Keratinocyte (primary cell): ENCODE results near the gene S100A10. TPM values are rescaled to one million over a fixed set of nuclear protein-coding genes. Genes with fewer than 3 reads are reported as not detected.

Source experiments
- DNase-seq: peaks from one replicate; pipeline ENCODE4 v3.0.0-alpha.2; 2011; ENCODE audit warnings: low read depth, missing footprints, low spot score
- FAIRE-seq: peaks from 2 replicates; lab custom pipeline; 2011; peaks lifted over from hg19 to GRCh38; lab: Jason Lieb, UNC
- H2AFZ ChIP-seq: 2 replicates; pipeline ENCODE4 v1.6.0; 2012; ENCODE audit warnings: low read length, control low read depth, inconsistent platforms; ENCODE audit not compliant: control insufficient read depth
- H3K27ac ChIP-seq: 2 replicates; pipeline ENCODE4 v1.5.1; 2011; ENCODE audit warnings: low read length; ENCODE audit not compliant: control insufficient read depth, insufficient read depth
- H3K27me3 ChIP-seq: 3 replicates; pipeline ENCODE4 v1.6.0; 2011; ENCODE audit warnings: low read length; ENCODE audit not compliant: control insufficient read depth, insufficient read depth; ENCODE audit errors: extremely low read depth
- H3K36me3 ChIP-seq, 2 experiments: 2 replicates in 1 of 2; 3 replicates in 1 of 2; pipeline ENCODE4 v1.5.1; 2011; ENCODE audit warnings: low read length in 2 of 2, mild to moderate bottlenecking in 1 of 2; ENCODE audit not compliant: control insufficient read depth in 2 of 2, insufficient read depth in 2 of 2; ENCODE audit errors: extremely low read depth in 1 of 2
- H3K4me1 ChIP-seq: 3 replicates; pipeline ENCODE4 v1.5.1; 2011; ENCODE audit warnings: low read length; ENCODE audit not compliant: control insufficient read depth, insufficient read depth; ENCODE audit errors: extremely low read depth
- H3K4me2 ChIP-seq: 3 replicates; pipeline ENCODE4 v1.6.0; 2011; ENCODE audit warnings: low read depth, low read length; ENCODE audit not compliant: control insufficient read depth, insufficient read depth; ENCODE audit errors: extremely low read depth
- H3K4me3 ChIP-seq, 3 experiments: fragments of 200-600 bp in 1 of 3; sonication (generic) in 1 of 3; 2 replicates in 2 of 3; 3 replicates in 1 of 3; pipeline ENCODE4 v1.5.1; 2011 to 2016; ENCODE audit warnings: low read length in 3 of 3, mild to moderate bottlenecking in 3 of 3, control low read depth in 2 of 3, inconsistent platforms in 1 of 3, low read depth in 1 of 3, mixed read lengths in 1 of 3, mixed run types in 1 of 3, moderate library complexity in 1 of 3; ENCODE audit not compliant: control insufficient read depth in 2 of 3, insufficient read depth in 2 of 3; ENCODE audit errors: extremely low read depth in 1 of 3
- H3K79me2 ChIP-seq: 2 replicates; pipeline ENCODE4 v1.6.0; 2012; ENCODE audit warnings: low read length; ENCODE audit not compliant: control insufficient read depth, insufficient read depth
- H3K9ac ChIP-seq: 3 replicates; pipeline ENCODE4 v1.6.0; 2011; ENCODE audit warnings: low read length; ENCODE audit not compliant: control insufficient read depth, insufficient read depth; ENCODE audit errors: extremely low read depth
- H3K9me1 ChIP-seq: 3 replicates; pipeline ENCODE4 v1.6.0; 2011; ENCODE audit warnings: low read length; ENCODE audit not compliant: control insufficient read depth, insufficient read depth; ENCODE audit errors: extremely low read depth
- H3K9me3 ChIP-seq: 2 replicates; pipeline ENCODE4 v1.5.1; 2012; ENCODE audit warnings: low read depth, low read length; ENCODE audit not compliant: control insufficient read depth
- H4K20me1 ChIP-seq: 3 replicates; pipeline ENCODE4 v1.6.0; 2011; ENCODE audit warnings: low read length; ENCODE audit not compliant: control insufficient read depth, insufficient read depth; ENCODE audit errors: extremely low read depth
- EZH2 ChIP-seq: IDR thresholded peaks from one replicate; pipeline ENCODE4 v1.6.1; 2012; ENCODE audit warnings: inconsistent platforms, mild to moderate bottlenecking, low read length, moderate library complexity
- dilution Hi-C: fragments of 300-500 bp; cut with MboI; formaldehyde crosslinking; loops from one replicate; pipeline ENCODE4 v1.7.0; 2020; ENCODE audit warnings: low sequenced_read_pairs; ENCODE audit not compliant: extremely low pct_ligation_motif_present
- polyA plus RNA-seq, 5 experiments: library from polyadenylated mRNA; depleted of rRNA in 3 of 5; stranded (reverse) in 3 of 5; stranded (forward) in 1 of 5; unstranded in 1 of 5; fragments of >200 nt; gene quantifications; 1 replicate in 1 of 5; 2 replicates in 3 of 5; 3 replicates in 1 of 5; pipeline versions ENCODE4 v1.2.1 to v1.2.3, GENCODE V29; 2011 to 2012; ENCODE audit warnings: missing spikeins in 2 of 5, low read depth in 1 of 5, low replicate concordance in 1 of 5
- TF ChIP-seq, protein P1 (sequence below), 3 experiments: IDR thresholded peaks in 1 of 3; conservative IDR thresholded peaks in 1 of 3; optimal IDR thresholded peaks in 1 of 3; 2 replicates in 2 of 3; 3 replicates in 1 of 3; pipeline versions ENCODE3 to v1.5.1; 2011; ENCODE audit warnings: low read length in 3 of 3, mild to moderate bottlenecking in 3 of 3, moderate library complexity in 2 of 3, control low read depth in 1 of 3, inconsistent platforms in 1 of 3; ENCODE audit not compliant: insufficient read depth in 2 of 3; ENCODE audit errors: extremely low read depth in 1 of 3

S100A10 gene
- polyA plus RNA-seq, 1 donor (not counting 4 experiments of a cell fraction or from before 2014, with no cell fraction given): 1,061 TPM

- no peaks in the 10 kb centered on the region for H3K9me1 ChIP-seq
- FAIRE-seq (no peak), DNase-seq (no peak)
- no peak for TF ChIP-seq EZH2
- TF ChIP-seq, protein P1, sequence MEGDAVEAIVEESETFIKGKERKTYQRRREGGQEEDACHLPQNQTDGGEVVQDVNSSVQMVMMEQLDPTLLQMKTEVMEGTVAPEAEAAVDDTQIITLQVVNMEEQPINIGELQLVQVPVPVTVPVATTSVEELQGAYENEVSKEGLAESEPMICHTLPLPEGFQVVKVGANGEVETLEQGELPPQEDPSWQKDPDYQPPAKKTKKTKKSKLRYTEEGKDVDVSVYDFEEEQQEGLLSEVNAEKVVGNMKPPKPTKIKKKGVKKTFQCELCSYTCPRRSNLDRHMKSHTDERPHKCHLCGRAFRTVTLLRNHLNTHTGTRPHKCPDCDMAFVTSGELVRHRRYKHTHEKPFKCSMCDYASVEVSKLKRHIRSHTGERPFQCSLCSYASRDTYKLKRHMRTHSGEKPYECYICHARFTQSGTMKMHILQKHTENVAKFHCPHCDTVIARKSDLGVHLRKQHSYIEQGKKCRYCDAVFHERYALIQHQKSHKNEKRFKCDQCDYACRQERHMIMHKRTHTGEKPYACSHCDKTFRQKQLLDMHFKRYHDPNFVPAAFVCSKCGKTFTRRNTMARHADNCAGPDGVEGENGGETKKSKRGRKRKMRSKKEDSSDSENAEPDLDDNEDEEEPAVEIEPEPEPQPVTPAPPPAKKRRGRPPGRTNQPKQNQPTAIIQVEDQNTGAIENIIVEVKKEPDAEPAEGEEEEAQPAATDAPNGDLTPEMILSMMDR (optimal IDR thresholded peaks at IDR 0.05 in 1 of 3, IDR thresholded peaks at IDR 0.05 in 1 of 3, conservative IDR thresholded peaks at IDR 0.05 in 1 of 3; ENCODE audit: extremely low read depth in 1 of 3, insufficient read depth in 2 of 3, low read length in 3 of 3): no peak
- H3K27me3 ChIP-seq: no peaks in the 10 kb centered on the region
- no peak overlapping the region for H2AFZ ChIP-seq
- H3K4me1 ChIP-seq: peaks cover 8% of the 10 kb centered on the region
- H3K9me3 ChIP-seq: no peaks in the 10 kb centered on the region
- peaks cover 18% of the 10 kb centered on the region for H3K79me2 ChIP-seq
- H3K9ac ChIP-seq: no peak overlapping the region
- H3K27ac ChIP-seq: no peak overlapping the region
- H3K4me3 ChIP-seq: no peak overlapping the region
- H4K20me1 ChIP-seq: no peaks in the 10 kb centered on the region
- peaks cover 3 to 5% of the 10 kb centered on the region in 2 experiments for H3K36me3 ChIP-seq
- dilution Hi-C loops: no loop called here
- no peak overlapping the region for H3K4me2 ChIP-seq
Observed at GRCh38 chr1:152039886-152040285, 46.2 kb upstream of the S100A10 start.

- Histone ChIP-seq H3K9me3 (no peaks in the 10 kb centered on the region), H2AFZ (no peak overlapping the region), H3K4me1 (peaks cover 8% of the 10 kb centered on the region), H3K4me2 (no peak overlapping the region), H3K27me3 (no peaks in the 10 kb centered on the region), H3K27ac (no peak overlapping the region), H3K9me1 (no peaks in the 10 kb centered on the region), H3K36me3 (peaks cover 5 to 6% of the 10 kb centered on the region in 2 experiments), H3K9ac (no peak overlapping the region), H3K4me3 (no peak overlapping the region), H3K79me2 (peaks cover 23% of the 10 kb centered on the region), H4K20me1 (no peaks in the 10 kb centered on the region)
- FAIRE-seq (no peak), DNase-seq (no peak)
- dilution Hi-C loops: no loop called here
- TF ChIP-seq EZH2: no peak
- TF ChIP-seq, protein P1 (optimal IDR thresholded peaks at IDR 0.05 in 1 of 3, IDR thresholded peaks at IDR 0.05 in 1 of 3, conservative IDR thresholded peaks at IDR 0.05 in 1 of 3; ENCODE audit: extremely low read depth in 1 of 3, insufficient read depth in 2 of 3, low read length in 3 of 3): no peak
Observed at GRCh38 chr1:152039461-152039860, 45.8 kb upstream of the S100A10 start.
